A673 (cell line): ENCODE data around the gene F11.

Experiments
- EZH2 ChIP-seq: fragments of 200-600 bp; sonication (generic); IDR thresholded peaks from 2 replicates; pipeline ENCODE4 v1.6.1; 2017; ENCODE audit warnings: borderline replicate concordance, low read depth, mild to moderate bottlenecking, mixed read lengths, antibody characterized with exemption, low read length; ENCODE audit not compliant: poor library complexity, severe bottlenecking
- TF ChIP-seq, protein P1 (sequence below): fragments of 300-800, 200-600 bp; sonication (generic); conservative IDR thresholded peaks from 2 replicates; pipeline ENCODE4 v1.5.1; 2017; ENCODE audit warnings: low read depth, mild to moderate bottlenecking, antibody characterized with exemption, low read length, moderate library complexity, mixed read lengths

DNA sequence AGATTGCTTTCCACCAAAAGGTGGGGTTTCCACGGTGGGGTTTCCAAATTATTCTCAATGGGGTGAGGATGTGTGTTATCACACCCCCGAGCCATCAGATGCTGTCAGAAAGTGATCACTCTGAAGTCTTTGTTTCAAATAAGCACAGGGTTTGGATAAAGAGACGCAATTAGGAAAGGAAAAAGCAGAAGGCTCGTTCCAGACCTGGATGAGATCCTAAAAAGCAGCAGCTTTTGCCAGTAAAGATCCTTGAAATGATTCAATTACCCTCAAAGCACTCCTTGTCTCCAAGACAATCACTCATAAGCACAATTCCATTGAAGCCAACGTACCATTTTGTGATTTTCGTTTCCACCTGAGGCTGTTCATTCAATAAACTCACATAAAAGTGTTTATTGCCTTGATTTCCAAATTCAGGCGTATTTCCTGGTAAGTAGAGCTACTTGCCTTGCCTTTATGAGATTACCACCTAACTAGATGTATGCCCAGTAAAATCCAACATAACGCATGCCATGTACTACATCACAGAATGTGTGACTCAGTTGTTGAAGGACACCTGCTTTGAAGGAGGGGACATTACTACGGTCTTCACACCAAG, 5.2 kb downstream of the F11 start:
- TF ChIP-seq, protein P1, sequence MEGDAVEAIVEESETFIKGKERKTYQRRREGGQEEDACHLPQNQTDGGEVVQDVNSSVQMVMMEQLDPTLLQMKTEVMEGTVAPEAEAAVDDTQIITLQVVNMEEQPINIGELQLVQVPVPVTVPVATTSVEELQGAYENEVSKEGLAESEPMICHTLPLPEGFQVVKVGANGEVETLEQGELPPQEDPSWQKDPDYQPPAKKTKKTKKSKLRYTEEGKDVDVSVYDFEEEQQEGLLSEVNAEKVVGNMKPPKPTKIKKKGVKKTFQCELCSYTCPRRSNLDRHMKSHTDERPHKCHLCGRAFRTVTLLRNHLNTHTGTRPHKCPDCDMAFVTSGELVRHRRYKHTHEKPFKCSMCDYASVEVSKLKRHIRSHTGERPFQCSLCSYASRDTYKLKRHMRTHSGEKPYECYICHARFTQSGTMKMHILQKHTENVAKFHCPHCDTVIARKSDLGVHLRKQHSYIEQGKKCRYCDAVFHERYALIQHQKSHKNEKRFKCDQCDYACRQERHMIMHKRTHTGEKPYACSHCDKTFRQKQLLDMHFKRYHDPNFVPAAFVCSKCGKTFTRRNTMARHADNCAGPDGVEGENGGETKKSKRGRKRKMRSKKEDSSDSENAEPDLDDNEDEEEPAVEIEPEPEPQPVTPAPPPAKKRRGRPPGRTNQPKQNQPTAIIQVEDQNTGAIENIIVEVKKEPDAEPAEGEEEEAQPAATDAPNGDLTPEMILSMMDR, result no peak
- no peak for TF ChIP-seq EZH2
